ENCODE measurements around the gene EDC4.
"Not testable (repeated sequence)": the region's sequence is repeated elsewhere in the genome, so short reads cannot be mapped to it uniquely, and the experiment has no call there.

The EDC4 gene

GRCh38 chr16:67872631-67873434 is at the start of gene EDC4:
Gene EDC4, plus strand, starts transcription at chr16:67873052. Its CDS starts 210 bp downstream, at chr16:67873262.
- DNase-seq (ENCODE audit: low spot score): peak; percentile 88

GRCh38 chr16:67825119-67825518 is 47.7 kb upstream of the EDC4 start:
- DNase-seq (ENCODE audit: low spot score): no peak

GRCh38 chr16:67825906-67826305 is 46.9 kb upstream of the EDC4 start:
- no peak for DNase-seq (ENCODE audit: low spot score)

GRCh38 chr16:67828651-67829050 is 44.2 kb upstream of the EDC4 start:
- DNase-seq (ENCODE audit: low spot score): no peak

GRCh38 chr16:67833030-67833414 is 39.8 kb upstream of the EDC4 start:
- DNase-seq (ENCODE audit: low spot score): peak; percentile 29

GRCh38 chr16:67833415-67834241 is 39.2 kb upstream of the EDC4 start:
- peak; percentile 97 for DNase-seq (ENCODE audit: low spot score)

GRCh38 chr16:67834242-67834614 is 38.6 kb upstream of the EDC4 start:
- no peak for DNase-seq (ENCODE audit: low spot score)

- DNase-seq (ENCODE audit: low spot score): not testable (repeated sequence)
Measured at GRCh38 chr16:67837190-67837589, 35.7 kb upstream of the EDC4 start.

GRCh38 chr16:67837811-67838210 is 35.0 kb upstream of the EDC4 start:
- no peak for DNase-seq (ENCODE audit: low spot score)

- no peak for DNase-seq (ENCODE audit: low spot score)
Measured at GRCh38 chr16:67841198-67841815, 31.5 kb upstream of the EDC4 start.

GRCh38 chr16:67841816-67842508 is 30.9 kb upstream of the EDC4 start, which contains the start of gene THAP11:
Gene THAP11, plus strand, starts transcription at chr16:67842320. Its CDS starts 235 bp downstream, at chr16:67842555.
- DNase-seq (ENCODE audit: low spot score): peak; percentile 99

GRCh38 chr16:67842509-67843342 is 30.1 kb upstream of the EDC4 start:
- DNase-seq (ENCODE audit: low spot score): peak; percentile 79

GRCh38 chr16:67843343-67843765 is 29.5 kb upstream of the EDC4 start:
- DNase-seq (ENCODE audit: low spot score): peak; percentile 29

- DNase-seq (ENCODE audit: low spot score): no peak
Measured at GRCh38 chr16:67844497-67844896, 28.4 kb upstream of the EDC4 start.

GRCh38 chr16:67845291-67846062 is 27.4 kb upstream of the EDC4 start:
- no peak for DNase-seq (ENCODE audit: low spot score)

GRCh38 chr16:67846063-67846319 is 26.9 kb upstream of the EDC4 start:
- no peak for DNase-seq (ENCODE audit: low spot score)

GRCh38 chr16:67846320-67847063 is 26.4 kb upstream of the EDC4 start, which contains the start of gene NUTF2:
Gene NUTF2, plus strand, starts transcription at chr16:67846933. Its CDS starts 18,198 bp downstream, at chr16:67865131.
- peak; percentile 96 for DNase-seq (ENCODE audit: low spot score)

GRCh38 chr16:67847064-67847861 is 25.6 kb upstream of the EDC4 start, which contains the start of gene CENPT:
Gene CENPT, minus strand, starts transcription at chr16:67847693. Its CDS starts 13,834 bp downstream, at chr16:67833859.
- peak; percentile 79 for DNase-seq (ENCODE audit: low spot score)

GRCh38 chr16:67848118-67848517 is 24.7 kb upstream of the EDC4 start:
- DNase-seq (ENCODE audit: low spot score): no peak
